HEK293 (cell line): ENCODE measurements around the gene PEX14.

Source experiments
- CTCF ChIA-PET: fragments of 350-600 bp; formaldehyde crosslinking; extraction: SDS; loops from one replicate; lab custom pipeline; 2021; ENCODE audit warnings: antibody characterized with exemption; lab: Yijun Ruan, JAX
- POLR2A ChIA-PET: fragments of 300-600 bp; formaldehyde crosslinking; extraction: SDS; loops from one replicate; lab custom pipeline; 2020; ENCODE audit warnings: antibody characterized with exemption, inconsistent platforms; lab: Yijun Ruan, JAX
- H3K27ac ChIP-seq: fragments of 200-500 bp; sonication (Bioruptor generic); 2 replicates; pipeline ENCODE4 v1.5.1; 2014; ENCODE audit warnings: low read depth, low read length, control low read depth, inconsistent platforms; ENCODE audit errors: extremely low read depth
- H3K36me3 ChIP-seq, 2 experiments: fragments of 200-500 bp in 1 of 2; sonication (Bioruptor generic) in 1 of 2; 1 replicate in 1 of 2; 2 replicates in 1 of 2; pipeline ENCODE4 v1.5.1; 2014 to 2017; ENCODE audit warnings: inconsistent platforms in 2 of 2, low read length in 2 of 2; ENCODE audit not compliant: control insufficient read depth in 2 of 2, insufficient read depth in 1 of 2
- H3K4me1 ChIP-seq: fragments of 200-500 bp; sonication (Bioruptor generic); 2 replicates; pipeline ENCODE4 v1.5.1; 2014; ENCODE audit warnings: mild to moderate bottlenecking, low read length, inconsistent platforms; ENCODE audit not compliant: control insufficient read depth, insufficient read depth
- H3K4me3 ChIP-seq: 2 replicates; pipeline ENCODE4 v1.5.1; 2011; ENCODE audit warnings: low read depth, mild to moderate bottlenecking, control low read depth, low read length, moderate library complexity
- H3K9me3 ChIP-seq: fragments of 200-500 bp; sonication (Bioruptor generic); 2 replicates; pipeline ENCODE4 v1.5.1; 2014; ENCODE audit warnings: low read depth, low read length, inconsistent platforms; ENCODE audit not compliant: control insufficient read depth, insufficient read depth
- GLI2 ChIP-seq: fragments of 450-650 bp; formaldehyde crosslinking; IDR thresholded peaks from 2 replicates; pipeline ENCODE4; 2017; ENCODE audit warnings: missing biosample characterization, missing genetic modification characterization, low read depth, borderline replicate concordance
- ZNF174 ChIP-seq: fragments of 450-650 bp; formaldehyde crosslinking; IDR thresholded peaks from 2 replicates; pipeline ENCODE4 v1.5.0; 2017; ENCODE audit warnings: missing biosample characterization, mild to moderate bottlenecking, missing genetic modification characterization
- ZNF19 ChIP-seq: fragments of 450-650 bp; formaldehyde crosslinking; IDR thresholded peaks from 2 replicates; pipeline ENCODE4; 2016; ENCODE audit warnings: missing biosample characterization, missing genetic modification characterization, low read depth
- ZNF426 ChIP-seq: fragments of 450-650 bp; formaldehyde crosslinking; IDR thresholded peaks from 2 replicates; pipeline ENCODE4 v1.5.1; 2017; ENCODE audit warnings: missing biosample characterization, missing genetic modification characterization, mild to moderate bottlenecking, inconsistent platforms, moderate library complexity
- ZNF561 ChIP-seq: fragments of 450-650 bp; IDR thresholded peaks from 2 replicates; pipeline ENCODE4 v1.5.1; 2018; ENCODE audit warnings: missing biosample characterization, missing genetic modification characterization, borderline replicate concordance
- ZNF621 ChIP-seq: fragments of 450-650 bp; formaldehyde crosslinking; IDR thresholded peaks from 2 replicates; pipeline ENCODE4 v1.5.1; 2017; ENCODE audit warnings: missing biosample characterization, missing genetic modification characterization
- ZNF670 ChIP-seq: fragments of 450-650 bp; formaldehyde crosslinking; IDR thresholded peaks from 2 replicates; pipeline ENCODE4 v1.5.1; 2016; ENCODE audit warnings: missing biosample characterization, missing genetic modification characterization, low read depth
- ZSCAN16 ChIP-seq: fragments of 450-650 bp; formaldehyde crosslinking; IDR thresholded peaks from 2 replicates; pipeline ENCODE4 v1.5.1; 2016; ENCODE audit warnings: missing biosample characterization, missing genetic modification characterization
- TF ChIP-seq, protein P1 (sequence below): fragments of 450-650 bp; formaldehyde crosslinking; IDR thresholded peaks from 2 replicates; pipeline ENCODE4 v1.5.1; 2017; ENCODE audit warnings: missing biosample characterization, missing genetic modification characterization
- TF ChIP-seq, protein P2 (sequence below): fragments of 450-650 bp; formaldehyde crosslinking; IDR thresholded peaks from 2 replicates; pipeline ENCODE4 v1.5.1; 2017; ENCODE audit warnings: missing biosample characterization, missing genetic modification characterization
- TF ChIP-seq, protein P3 (sequence below): fragments of 450-650 bp; formaldehyde crosslinking; optimal IDR thresholded peaks from 2 replicates; pipeline ENCODE3; 2016; ENCODE audit warnings: missing biosample characterization, mild to moderate bottlenecking, missing genetic modification characterization
- TF ChIP-seq, protein P4 (sequence below): fragments of 450-650 bp; formaldehyde crosslinking; IDR thresholded peaks from 2 replicates; pipeline ENCODE4 v1.5.1; 2016; ENCODE audit warnings: missing biosample characterization, missing genetic modification characterization

Gene PEX14

DNA sequence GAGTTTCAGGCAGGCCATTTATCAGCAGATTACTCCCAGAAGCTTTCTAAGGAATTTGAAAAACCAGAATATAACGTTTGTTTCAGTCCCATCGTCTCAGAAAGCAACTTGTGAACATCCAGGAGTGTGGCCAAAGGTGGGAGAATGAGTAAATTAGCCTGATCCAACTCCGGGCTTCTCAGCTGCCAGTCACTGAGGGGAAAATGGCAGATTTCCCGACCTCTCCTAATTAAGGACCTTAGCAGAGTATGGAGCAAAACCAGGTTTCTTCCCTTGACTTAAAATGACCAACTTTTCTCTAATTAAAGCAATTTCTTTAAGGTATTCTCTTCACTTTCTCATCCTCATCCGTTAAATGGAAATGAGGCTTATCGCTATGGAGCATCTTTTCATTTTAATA lies 23.9 kb upstream of the PEX14 start (continued):
- TF ChIP-seq, protein P1, sequence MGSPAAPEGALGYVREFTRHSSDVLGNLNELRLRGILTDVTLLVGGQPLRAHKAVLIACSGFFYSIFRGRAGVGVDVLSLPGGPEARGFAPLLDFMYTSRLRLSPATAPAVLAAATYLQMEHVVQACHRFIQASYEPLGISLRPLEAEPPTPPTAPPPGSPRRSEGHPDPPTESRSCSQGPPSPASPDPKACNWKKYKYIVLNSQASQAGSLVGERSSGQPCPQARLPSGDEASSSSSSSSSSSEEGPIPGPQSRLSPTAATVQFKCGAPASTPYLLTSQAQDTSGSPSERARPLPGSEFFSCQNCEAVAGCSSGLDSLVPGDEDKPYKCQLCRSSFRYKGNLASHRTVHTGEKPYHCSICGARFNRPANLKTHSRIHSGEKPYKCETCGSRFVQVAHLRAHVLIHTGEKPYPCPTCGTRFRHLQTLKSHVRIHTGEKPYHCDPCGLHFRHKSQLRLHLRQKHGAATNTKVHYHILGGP, result no peak
- TF ChIP-seq, all 188 proteins: peak for 0

DNA sequence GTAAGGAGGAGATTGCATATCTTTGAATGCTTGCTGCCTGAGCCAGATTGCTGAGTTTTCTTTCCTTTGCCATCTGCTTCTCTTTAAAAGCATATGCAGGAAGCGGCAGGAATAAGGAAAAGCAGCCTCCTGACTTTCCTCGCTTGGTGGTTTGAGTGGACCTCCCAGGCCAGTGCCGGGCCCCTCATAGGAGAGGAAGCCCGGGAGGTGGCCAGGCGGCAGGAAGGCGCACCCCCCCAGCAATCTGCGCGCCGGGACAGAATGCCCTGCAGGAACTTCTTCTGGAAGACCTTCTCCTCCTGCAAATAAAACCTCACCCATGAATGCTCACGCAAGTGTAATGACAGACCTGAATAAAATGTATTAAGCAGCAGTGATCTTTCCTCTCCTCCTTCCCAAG lies 23.5 kb upstream of the PEX14 start:
- no peak overlapping the region for H3K4me3 ChIP-seq
- ChIA-PET CTCF (interaction anchor here (0.7 to 1.5 kb wide), 3 partner anchors 21 to 47 kb away, joined by 6 to 12 read pairs (median 8); partner anchors contain the start of gene CENPS), POLR2A (no interaction called here)
- TF ChIP-seq ZNF561 (tag by site-specific recombination) (no peak), ZNF670 (tag by site-specific recombination) (no peak), ZNF174 (tag by site-specific recombination) (no peak)
- TF ChIP-seq, protein P2, sequence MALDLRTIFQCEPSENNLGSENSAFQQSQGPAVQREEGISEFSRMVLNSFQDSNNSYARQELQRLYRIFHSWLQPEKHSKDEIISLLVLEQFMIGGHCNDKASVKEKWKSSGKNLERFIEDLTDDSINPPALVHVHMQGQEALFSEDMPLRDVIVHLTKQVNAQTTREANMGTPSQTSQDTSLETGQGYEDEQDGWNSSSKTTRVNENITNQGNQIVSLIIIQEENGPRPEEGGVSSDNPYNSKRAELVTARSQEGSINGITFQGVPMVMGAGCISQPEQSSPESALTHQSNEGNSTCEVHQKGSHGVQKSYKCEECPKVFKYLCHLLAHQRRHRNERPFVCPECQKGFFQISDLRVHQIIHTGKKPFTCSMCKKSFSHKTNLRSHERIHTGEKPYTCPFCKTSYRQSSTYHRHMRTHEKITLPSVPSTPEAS (tag by site-specific recombination), result no peak
- TF ChIP-seq, protein P3, sequence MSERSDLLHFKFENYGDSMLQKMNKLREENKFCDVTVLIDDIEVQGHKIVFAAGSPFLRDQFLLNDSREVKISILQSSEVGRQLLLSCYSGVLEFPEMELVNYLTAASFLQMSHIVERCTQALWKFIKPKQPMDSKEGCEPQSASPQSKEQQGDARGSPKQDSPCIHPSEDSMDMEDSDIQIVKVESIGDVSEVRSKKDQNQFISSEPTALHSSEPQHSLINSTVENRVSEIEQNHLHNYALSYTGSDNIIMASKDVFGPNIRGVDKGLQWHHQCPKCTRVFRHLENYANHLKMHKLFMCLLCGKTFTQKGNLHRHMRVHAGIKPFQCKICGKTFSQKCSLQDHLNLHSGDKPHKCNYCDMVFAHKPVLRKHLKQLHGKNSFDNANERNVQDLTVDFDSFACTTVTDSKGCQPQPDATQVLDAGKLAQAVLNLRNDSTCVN (tag by site-specific recombination), result no peak
- no peak overlapping the region for H3K27ac ChIP-seq
- peaks cover 0 to 19% of the 10 kb centered on the region in 2 experiments; a peak in 2 of 3 replicates for H3K36me3 ChIP-seq
- H3K9me3 ChIP-seq, result no peaks in the 10 kb centered on the region
- H3K4me1 ChIP-seq, result no peaks in the 10 kb centered on the region

DNA sequence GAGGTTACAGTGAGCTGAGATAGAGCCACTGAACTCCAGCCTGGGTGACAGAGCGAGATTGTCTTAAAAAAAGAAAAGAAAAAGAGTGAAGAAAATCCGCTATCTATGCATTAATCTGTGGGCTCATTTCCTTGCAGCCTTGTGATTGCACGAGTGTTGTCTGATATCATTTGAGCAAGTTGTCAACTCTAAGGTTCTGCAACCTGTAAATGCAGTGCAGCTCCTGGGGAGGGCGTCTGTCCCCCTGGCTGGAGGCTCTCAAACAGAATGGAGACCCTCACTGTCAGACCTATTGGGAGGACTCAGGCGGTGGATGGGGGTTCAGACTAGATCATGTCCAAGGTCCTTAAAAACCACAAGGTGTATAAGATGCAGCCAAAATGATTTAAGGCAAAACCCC lies 18.7 kb upstream of the PEX14 start:
- ChIA-PET CTCF (interaction anchor here (0.7 to 1.2 kb wide), 3 partner anchors 12 to 712 kb away, joined by 3 read pairs; no protein-coding TSS in a partner anchor), POLR2A (interaction anchor here (0.6 to 0.7 kb wide), 4 partner anchors 38 to 970 kb away, joined by 3 to 8 read pairs (median 4); no protein-coding TSS in a partner anchor)

More for the DNA sequence above, 18.7 kb upstream of the PEX14 start:
- TF ChIP-seq, protein P4, sequence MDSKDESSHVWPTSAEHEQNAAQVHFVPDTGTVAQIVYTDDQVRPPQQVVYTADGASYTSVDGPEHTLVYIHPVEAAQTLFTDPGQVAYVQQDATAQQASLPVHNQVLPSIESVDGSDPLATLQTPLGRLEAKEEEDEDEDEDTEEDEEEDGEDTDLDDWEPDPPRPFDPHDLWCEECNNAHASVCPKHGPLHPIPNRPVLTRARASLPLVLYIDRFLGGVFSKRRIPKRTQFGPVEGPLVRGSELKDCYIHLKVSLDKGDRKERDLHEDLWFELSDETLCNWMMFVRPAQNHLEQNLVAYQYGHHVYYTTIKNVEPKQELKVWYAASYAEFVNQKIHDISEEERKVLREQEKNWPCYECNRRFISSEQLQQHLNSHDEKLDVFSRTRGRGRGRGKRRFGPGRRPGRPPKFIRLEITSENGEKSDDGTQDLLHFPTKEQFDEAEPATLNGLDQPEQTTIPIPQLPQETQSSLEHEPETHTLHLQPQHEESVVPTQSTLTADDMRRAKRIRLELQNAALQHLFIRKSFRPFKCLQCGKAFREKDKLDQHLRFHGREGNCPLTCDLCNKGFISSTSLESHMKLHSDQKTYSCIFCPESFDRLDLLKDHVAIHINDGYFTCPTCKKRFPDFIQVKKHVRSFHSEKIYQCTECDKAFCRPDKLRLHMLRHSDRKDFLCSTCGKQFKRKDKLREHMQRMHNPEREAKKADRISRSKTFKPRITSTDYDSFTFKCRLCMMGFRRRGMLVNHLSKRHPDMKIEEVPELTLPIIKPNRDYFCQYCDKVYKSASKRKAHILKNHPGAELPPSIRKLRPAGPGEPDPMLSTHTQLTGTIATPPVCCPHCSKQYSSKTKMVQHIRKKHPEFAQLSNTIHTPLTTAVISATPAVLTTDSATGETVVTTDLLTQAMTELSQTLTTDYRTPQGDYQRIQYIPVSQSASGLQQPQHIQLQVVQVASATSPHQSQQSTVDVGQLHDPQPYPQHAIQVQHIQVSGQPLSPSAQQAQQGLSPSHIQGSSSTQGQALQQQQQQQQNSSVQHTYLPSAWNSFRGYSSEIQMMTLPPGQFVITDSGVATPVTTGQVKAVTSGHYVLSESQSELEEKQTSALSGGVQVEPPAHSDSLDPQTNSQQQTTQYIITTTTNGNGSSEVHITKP (tag by site-specific recombination), result no peak
- TF ChIP-seq ZNF19 (tag by site-specific recombination) (no peak), ZSCAN16 (tag by site-specific recombination) (no peak), ZNF621 (tag by site-specific recombination) (no peak), ZNF426 (tag by site-specific recombination) (no peak), GLI2 (tag by site-specific recombination) (no peak)
- Histone ChIP-seq H3K36me3 (peaks cover 14 to 31% of the 10 kb centered on the region in 2 experiments; a peak in 2 of 3 replicates), H3K4me3 (no peak overlapping the region), H3K4me1 (peaks cover 4% of the 10 kb centered on the region; the same call in 1 of the 2 replicates), H3K27ac (no peak overlapping the region), H3K9me3 (no peaks in the 10 kb centered on the region)
